IPS-20b (cell line): ENCODE measurements around the gene LEFTY1.
"Not testable (repeated sequence)": the region's sequence is repeated elsewhere in the genome, so short reads cannot be mapped to it uniquely, and the experiment has no call there.

Experiments used
- H3K27ac ChIP-seq: one replicate; pipeline ENCODE4 v1.5.1; 2013; ENCODE audit warnings: low read length
- H3K27me3 ChIP-seq: 2 replicates; pipeline ENCODE4 v1.6.1; 2013; ENCODE audit warnings: mild to moderate bottlenecking, low read length, inconsistent platforms; ENCODE audit not compliant: insufficient read depth
- H3K36me3 ChIP-seq: 2 replicates; pipeline ENCODE4 v1.6.1; 2013; ENCODE audit warnings: low read depth, mild to moderate bottlenecking, inconsistent platforms, low read length, moderate library complexity; ENCODE audit not compliant: insufficient read depth
- H3K4me1 ChIP-seq: 2 replicates; pipeline ENCODE4 v1.6.1; 2013; ENCODE audit warnings: mild to moderate bottlenecking, control low read depth, inconsistent platforms, low read length, moderate library complexity; ENCODE audit not compliant: insufficient read depth
- H3K4me3 ChIP-seq: 2 replicates; pipeline ENCODE4 v1.5.1; 2013; ENCODE audit warnings: mild to moderate bottlenecking, low read length, inconsistent platforms
- H3K9ac ChIP-seq: 2 replicates; pipeline ENCODE4 v1.6.1; 2013; ENCODE audit warnings: low read depth, mild to moderate bottlenecking, inconsistent platforms, low read length, moderate library complexity
- H3K9me3 ChIP-seq: 2 replicates; pipeline ENCODE4 v1.6.1; 2013; ENCODE audit warnings: mild to moderate bottlenecking, low read depth, low read length, inconsistent platforms; ENCODE audit not compliant: insufficient read depth

Gene LEFTY1

DNA sequence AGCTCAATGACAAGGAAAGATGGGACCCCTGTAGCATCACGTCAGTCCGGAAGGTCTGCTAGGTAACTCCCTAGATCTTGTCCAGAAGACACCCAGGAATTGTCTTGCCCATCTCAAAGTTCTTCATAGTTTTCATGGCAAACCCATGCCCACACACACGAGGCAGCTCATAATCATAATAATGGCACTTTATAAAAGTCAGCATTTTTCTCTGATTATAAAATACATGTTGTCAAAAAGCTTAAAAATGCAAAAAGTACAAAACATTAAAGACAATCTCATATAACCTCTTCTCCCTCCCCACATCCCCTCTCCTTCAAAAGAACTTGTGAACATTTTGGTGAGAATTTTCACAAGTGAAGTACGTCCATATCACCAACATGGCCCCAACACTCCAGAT is 48.2 kb downstream of the LEFTY1 start:
- peaks cover 20% of the 10 kb centered on the region for H3K36me3 ChIP-seq

GRCh38 chr1:225840223-225840610 is 48.7 kb downstream of the LEFTY1 start:
- Histone ChIP-seq H3K9ac (no peak overlapping the region), H3K4me3 (no peak overlapping the region), H3K9me3 (no peaks in the 10 kb centered on the region), H3K36me3 (peaks cover 20% of the 10 kb centered on the region), H3K4me1 (no peaks in the 10 kb centered on the region), H3K27ac (no peak overlapping the region), H3K27me3 (no peaks in the 10 kb centered on the region)

More for the DNA sequence above, 48.2 kb downstream of the LEFTY1 start:
- 0 out of 2 replicates have a peak, but pooled peaks cover 4% of the 10 kb centered on the region for H3K4me1 ChIP-seq
- H3K9ac ChIP-seq, result no peak overlapping the region
- no peaks in the 10 kb centered on the region for H3K9me3 ChIP-seq
- no peak overlapping the region for H3K27ac ChIP-seq
- no peak overlapping the region for H3K4me3 ChIP-seq
- no peaks in the 10 kb centered on the region for H3K27me3 ChIP-seq

DNA sequence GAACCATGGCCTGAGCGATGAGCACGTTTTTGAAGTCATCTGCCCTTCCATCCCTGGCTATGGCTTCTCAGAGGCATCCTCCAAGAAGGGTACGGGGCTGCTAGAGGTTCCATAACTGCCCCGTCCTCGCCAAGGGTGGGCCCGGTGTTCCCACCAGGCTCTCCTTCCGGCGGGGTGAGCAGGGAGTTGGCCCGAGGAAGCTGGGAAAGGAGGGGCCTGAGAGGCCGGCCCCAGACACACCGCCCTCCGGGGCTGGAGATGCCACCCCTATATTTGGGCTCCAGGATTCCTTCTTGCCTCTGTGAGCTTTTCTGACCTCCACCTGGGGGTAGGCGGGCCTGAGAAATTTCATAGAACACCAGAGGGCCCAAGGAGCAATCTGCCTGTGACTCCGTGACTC is 50.2 kb downstream of the LEFTY1 start:
- Histone ChIP-seq H3K27ac (no peak overlapping the region), H3K27me3 (no peaks in the 10 kb centered on the region), H3K36me3 (peaks cover 20% of the 10 kb centered on the region), H3K4me3 (no peak overlapping the region), H3K9ac (no peak overlapping the region), H3K9me3 (no peaks in the 10 kb centered on the region), H3K4me1 (no peaks in the 10 kb centered on the region)

GRCh38 chr1:225836296-225836695 is 52.6 kb downstream of the LEFTY1 start:
- not testable (repeated sequence) for H3K27ac ChIP-seq, H3K4me1 ChIP-seq, H3K4me3 ChIP-seq, H3K27me3 ChIP-seq, H3K9me3 ChIP-seq, H3K9ac ChIP-seq
- H3K36me3 ChIP-seq, result peaks cover 38% of the 10 kb centered on the region
